Neural progenitor cell (in vitro differentiated cells): ENCODE data around the gene RAP2C. TPM values are rescaled to one million over a fixed set of nuclear protein-coding genes. Genes with fewer than 3 reads are reported as not detected.

Experiments
- DNase-seq: peaks from one replicate; pipeline ENCODE4 v3.0.0-alpha.2; 2016; ENCODE audit warnings: low spot score
- H2AFZ ChIP-seq: fragments of 200-600 bp; sonication (generic); replicated peaks from 2 replicates; pipeline ENCODE4 v1.6.1; 2016; ENCODE audit warnings: antibody characterized with exemption
- H3F3A ChIP-seq: fragments of 200-600 bp; sonication (generic); 2 replicates; pipeline ENCODE4 v1.6.1; 2016; ENCODE audit warnings: antibody characterized with exemption, low read depth
- H3K27ac ChIP-seq: fragments of 200-600 bp; sonication (generic); 2 replicates; pipeline ENCODE4 v1.5.1; 2016; ENCODE audit warnings: mild to moderate bottlenecking
- H3K27me3 ChIP-seq: fragments of 200-600 bp; sonication (generic); 2 replicates; pipeline ENCODE4 v1.6.1; 2016; ENCODE audit warnings: mild to moderate bottlenecking, moderate library complexity
- H3K36me3 ChIP-seq: fragments of 200-600 bp; sonication (generic); 2 replicates; pipeline ENCODE4 v1.5.1; 2016
- H3K4me1 ChIP-seq: fragments of 200-600 bp; sonication (generic); 2 replicates; pipeline ENCODE4 v1.6.1; 2016; ENCODE audit warnings: mixed run types
- H3K4me2 ChIP-seq: fragments of 200-600 bp; sonication (generic); 2 replicates; pipeline ENCODE4 v1.6.1; 2016
- H3K4me3 ChIP-seq: fragments of 200-600 bp; sonication (generic); 2 replicates; pipeline ENCODE4 v1.5.1; 2016
- H3K79me2 ChIP-seq: fragments of 200-600 bp; sonication (generic); 2 replicates; pipeline ENCODE4 v1.6.1; 2016; ENCODE audit warnings: low read depth
- H3K9ac ChIP-seq: fragments of 200-600 bp; sonication (generic); 2 replicates; pipeline ENCODE4 v1.6.1; 2016
- H3K9me3 ChIP-seq: fragments of 200-600 bp; sonication (generic); 2 replicates; pipeline ENCODE4 v1.5.1; 2016; ENCODE audit warnings: low read depth
- H4K20me1 ChIP-seq: fragments of 200-600 bp; sonication (generic); 2 replicates; pipeline ENCODE4 v1.6.1; 2016; ENCODE audit warnings: low read depth
- H3K27ac Mint-ChIP-seq: 3 replicates; pipeline ENCODE4 v1.8.0; 2021; ENCODE audit warnings: mixed read lengths
- H3K27me3 Mint-ChIP-seq: 2 replicates; pipeline ENCODE4 v1.8.0; 2022; ENCODE audit warnings: low read depth, mild to moderate bottlenecking, inconsistent platforms, moderate library complexity, mixed read lengths; ENCODE audit not compliant: insufficient read depth
- H3K36me3 Mint-ChIP-seq: 3 replicates; pipeline ENCODE4 v1.8.0; 2021; ENCODE audit warnings: mixed read lengths
- H3K4me1 Mint-ChIP-seq: 3 replicates; pipeline ENCODE4 v1.8.0; 2021; ENCODE audit warnings: mixed read lengths
- H3K4me3 Mint-ChIP-seq: 3 replicates; pipeline ENCODE4 v1.8.0; 2021; ENCODE audit warnings: mild to moderate bottlenecking, moderate library complexity, mixed read lengths
- H3K9me3 Mint-ChIP-seq: 3 replicates; pipeline ENCODE4 v1.8.0; 2020; ENCODE audit warnings: mixed read lengths
- EZH2 ChIP-seq: fragments of 200-600 bp; sonication (generic); IDR thresholded peaks from 2 replicates; pipeline ENCODE4 v1.6.1; 2017; ENCODE audit warnings: antibody characterized with exemption, mild to moderate bottlenecking, moderate library complexity
- EZH2phosphoT487 ChIP-seq: fragments of 200-600 bp; sonication (generic); IDR thresholded peaks from 2 replicates; pipeline ENCODE4 v1.6.1; 2017; ENCODE audit warnings: antibody characterized with exemption
- total RNA-seq: library from RNA; depleted of rRNA; stranded (reverse); fragments of >200 nt; gene quantifications from 2 replicates; pipeline ENCODE4 v1.2.3, GENCODE V29; 2015; ENCODE audit warnings: low replicate concordance
- TF ChIP-seq, protein P1 (sequence below): fragments of 200-600 bp; sonication (generic); IDR thresholded peaks from 2 replicates; pipeline ENCODE4 v1.5.1; 2017; ENCODE audit warnings: antibody characterized with exemption, mild to moderate bottlenecking

RAP2C gene
- total RNA-seq: 24.6 and 43.8 TPM in 2 replicates

- H3K79me2 ChIP-seq: peaks cover 26% of the 10 kb centered on the region
- DNase-seq: peak; percentile 79
- TF ChIP-seq EZH2 (no peak), EZH2phosphoT487 (no peak)
- TF ChIP-seq, protein P1, sequence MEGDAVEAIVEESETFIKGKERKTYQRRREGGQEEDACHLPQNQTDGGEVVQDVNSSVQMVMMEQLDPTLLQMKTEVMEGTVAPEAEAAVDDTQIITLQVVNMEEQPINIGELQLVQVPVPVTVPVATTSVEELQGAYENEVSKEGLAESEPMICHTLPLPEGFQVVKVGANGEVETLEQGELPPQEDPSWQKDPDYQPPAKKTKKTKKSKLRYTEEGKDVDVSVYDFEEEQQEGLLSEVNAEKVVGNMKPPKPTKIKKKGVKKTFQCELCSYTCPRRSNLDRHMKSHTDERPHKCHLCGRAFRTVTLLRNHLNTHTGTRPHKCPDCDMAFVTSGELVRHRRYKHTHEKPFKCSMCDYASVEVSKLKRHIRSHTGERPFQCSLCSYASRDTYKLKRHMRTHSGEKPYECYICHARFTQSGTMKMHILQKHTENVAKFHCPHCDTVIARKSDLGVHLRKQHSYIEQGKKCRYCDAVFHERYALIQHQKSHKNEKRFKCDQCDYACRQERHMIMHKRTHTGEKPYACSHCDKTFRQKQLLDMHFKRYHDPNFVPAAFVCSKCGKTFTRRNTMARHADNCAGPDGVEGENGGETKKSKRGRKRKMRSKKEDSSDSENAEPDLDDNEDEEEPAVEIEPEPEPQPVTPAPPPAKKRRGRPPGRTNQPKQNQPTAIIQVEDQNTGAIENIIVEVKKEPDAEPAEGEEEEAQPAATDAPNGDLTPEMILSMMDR: peak; percentile 53
- H3K27me3 Mint-ChIP-seq: peaks cover 7% of the 10 kb centered on the region
- H3K9me3 ChIP-seq: no peaks in the 10 kb centered on the region
- H3K36me3 Mint-ChIP-seq: no peaks in the 10 kb centered on the region
- peaks cover 10% of the 10 kb centered on the region for H3F3A ChIP-seq
- H4K20me1 ChIP-seq: no peaks in the 10 kb centered on the region
- no peak within 1 kb of the TSS for H3K27ac ChIP-seq
- peak within 1 kb of the TSS; percentile 74 for H3K27ac Mint-ChIP-seq
- peaks cover 31% of the 10 kb centered on the region for H3K4me1 Mint-ChIP-seq
- H2AFZ ChIP-seq: no peak within 1 kb of the TSS
- no peaks in the 10 kb centered on the region for H3K27me3 ChIP-seq
- peak within 1 kb of the TSS; percentile 94 for H3K4me3 Mint-ChIP-seq
- peak within 1 kb of the TSS; percentile 28 for H3K9ac ChIP-seq
- H3K4me1 ChIP-seq: peaks cover 8% of the 10 kb centered on the region
- H3K4me3 ChIP-seq: peak within 1 kb of the TSS; percentile 77
- H3K4me2 ChIP-seq: peak within 1 kb of the TSS; percentile 68
- peaks cover 3% of the 10 kb centered on the region for H3K36me3 ChIP-seq
- H3K9me3 Mint-ChIP-seq: no peaks in the 10 kb centered on the region
Measured at GRCh38 chrX:132219343-132219768, at the start of gene RAP2C. Gene RAP2C (minus strand): TSS chrX:132219447. CDS start chrX:132217268, 2,179 bp downstream.

- Histone ChIP-seq H4K20me1 (no peaks in the 10 kb centered on the region), H3K79me2 (no peaks in the 10 kb centered on the region), H3F3A (no peaks in the 10 kb centered on the region), H3K27me3 (no peaks in the 10 kb centered on the region), H3K4me1 (no peaks in the 10 kb centered on the region), H3K36me3 (no peaks in the 10 kb centered on the region), H3K9ac (no peak overlapping the region), H3K4me2 (no peak overlapping the region), H3K9me3 (peaks cover 8% of the 10 kb centered on the region), H3K4me3 (no peak overlapping the region), H2AFZ (no peak overlapping the region), H3K27ac (no peak overlapping the region)
- Mint-ChIP-seq H3K36me3 (no peaks in the 10 kb centered on the region), H3K27ac (no peak overlapping the region), H3K4me3 (no peak overlapping the region), H3K9me3 (peaks cover 3% of the 10 kb centered on the region), H3K27me3 (no peaks in the 10 kb centered on the region), H3K4me1 (no peaks in the 10 kb centered on the region)
- DNase-seq: no peak
- no peak for TF ChIP-seq EZH2
- no peak for TF ChIP-seq EZH2phosphoT487
- TF ChIP-seq, protein P1: no peak
Measured at GRCh38 chrX:132267392-132267791, 48.1 kb upstream of the RAP2C start.

GRCh38 chrX:132266583-132267355 lies 47.5 kb upstream of the RAP2C start:
- Mint-ChIP-seq H3K4me1 (no peaks in the 10 kb centered on the region), H3K9me3 (peaks cover 3% of the 10 kb centered on the region), H3K27ac (no peak overlapping the region), H3K4me3 (no peak overlapping the region), H3K27me3 (no peaks in the 10 kb centered on the region), H3K36me3 (no peaks in the 10 kb centered on the region)
- no peak for DNase-seq
- Histone ChIP-seq H3K9ac (no peak overlapping the region), H3K79me2 (no peaks in the 10 kb centered on the region), H3K4me3 (no peak overlapping the region), H3K4me2 (no peak overlapping the region), H2AFZ (no peak overlapping the region), H4K20me1 (no peaks in the 10 kb centered on the region), H3K27me3 (no peaks in the 10 kb centered on the region), H3K4me1 (no peaks in the 10 kb centered on the region), H3K9me3 (peaks cover 8% of the 10 kb centered on the region), H3K27ac (no peak overlapping the region), H3F3A (no peaks in the 10 kb centered on the region), H3K36me3 (no peaks in the 10 kb centered on the region)
- TF ChIP-seq EZH2 (no peak), EZH2phosphoT487 (no peak)
- TF ChIP-seq, protein P1: no peak
